Measurements from ENCODE around the gene MLPH.

The MLPH gene

GRCh38 chr2:237546040-237546875 is 59.2 kb downstream of the MLPH start:
- H3K4me2 ChIP-seq (ENCODE audit: low read length): no peak overlapping the region
- no peak for TF ChIP-seq CTCF (IDR thresholded peaks at IDR 0.05; ENCODE audit: low read depth, low read length, poor library complexity, severe bottlenecking)
- TF ChIP-seq EZH2phosphoT487 (IDR thresholded peaks at IDR 0.05; ENCODE audit: borderline replicate concordance, low read length): no peak

GRCh38 chr2:237546876-237547395 is 59.9 kb downstream of the MLPH start:
- no peak for TF ChIP-seq EZH2phosphoT487 (IDR thresholded peaks at IDR 0.05; ENCODE audit: borderline replicate concordance, low read length)
- TF ChIP-seq CTCF (IDR thresholded peaks at IDR 0.05; ENCODE audit: low read depth, low read length, poor library complexity, severe bottlenecking): no peak
- Histone ChIP-seq H3K27me3 (ENCODE audit: control insufficient read depth, low read length) (0 out of 2 replicates have a peak, but pooled peaks cover 3% of the 10 kb centered on the region), H3K9me3 (ENCODE audit: control insufficient read depth, insufficient read depth, low read length) (no peaks in the 10 kb centered on the region), H3K79me2 (ENCODE audit: control insufficient read depth, low read length) (no peaks in the 10 kb centered on the region), H3F3A (ENCODE audit: control insufficient read depth, insufficient read depth) (no peaks in the 10 kb centered on the region), H3K4me3 (ENCODE audit: low read length) (no peak overlapping the region), H3K36me3 (ENCODE audit: control insufficient read depth, low read length) (no peaks in the 10 kb centered on the region), H3K4me1 (ENCODE audit: control insufficient read depth, low read length) (0 out of 2 replicates have a peak, but pooled peaks cover 4% of the 10 kb centered on the region), H3K9me2 (replicated peaks; ENCODE audit: control insufficient read depth, low read length) (no peaks in the 10 kb centered on the region), H4K20me1 (ENCODE audit: control insufficient read depth, insufficient read depth, low read depth, low read length) (no peaks in the 10 kb centered on the region), H3K4me2 (ENCODE audit: low read length) (no peak overlapping the region), H3K27ac (ENCODE audit: low read depth, low read length) (no peak overlapping the region)

More at GRCh38 chr2:237546040-237546875, 59.2 kb downstream of the MLPH start:
- Histone ChIP-seq H3K27ac (ENCODE audit: low read depth, low read length) (no peak overlapping the region), H3K36me3 (ENCODE audit: control insufficient read depth, low read length) (no peaks in the 10 kb centered on the region), H3K27me3 (ENCODE audit: control insufficient read depth, low read length) (0 out of 2 replicates have a peak, but pooled peaks cover 1% of the 10 kb centered on the region), H3K79me2 (ENCODE audit: control insufficient read depth, low read length) (no peaks in the 10 kb centered on the region), H3F3A (ENCODE audit: control insufficient read depth, insufficient read depth) (no peaks in the 10 kb centered on the region), H3K9me2 (replicated peaks; ENCODE audit: control insufficient read depth, low read length) (no peaks in the 10 kb centered on the region), H3K4me1 (ENCODE audit: control insufficient read depth, low read length) (0 out of 2 replicates have a peak, but pooled peaks cover 4% of the 10 kb centered on the region), H3K9me3 (ENCODE audit: control insufficient read depth, insufficient read depth, low read length) (no peaks in the 10 kb centered on the region), H3K4me3 (ENCODE audit: low read length) (no peak overlapping the region), H4K20me1 (ENCODE audit: control insufficient read depth, insufficient read depth, low read depth, low read length) (no peaks in the 10 kb centered on the region)

GRCh38 chr2:237547841-237548416 is 60.9 kb downstream of the MLPH start:
- Histone ChIP-seq H3K9me3 (ENCODE audit: control insufficient read depth, insufficient read depth, low read length) (no peaks in the 10 kb centered on the region), H3K4me3 (ENCODE audit: low read length) (no peak overlapping the region), H4K20me1 (ENCODE audit: control insufficient read depth, insufficient read depth, low read depth, low read length) (no peaks in the 10 kb centered on the region), H3K79me2 (ENCODE audit: control insufficient read depth, low read length) (no peaks in the 10 kb centered on the region), H3K27ac (ENCODE audit: low read depth, low read length) (no peak overlapping the region), H3K9me2 (replicated peaks; ENCODE audit: control insufficient read depth, low read length) (no peaks in the 10 kb centered on the region), H3K36me3 (ENCODE audit: control insufficient read depth, low read length) (no peaks in the 10 kb centered on the region), H3K27me3 (ENCODE audit: control insufficient read depth, low read length) (0 out of 2 replicates have a peak, but pooled peaks cover 3% of the 10 kb centered on the region), H3K4me1 (ENCODE audit: control insufficient read depth, low read length) (0 out of 2 replicates have a peak, but pooled peaks cover 4% of the 10 kb centered on the region), H3K4me2 (ENCODE audit: low read length) (no peak overlapping the region), H3F3A (ENCODE audit: control insufficient read depth, insufficient read depth) (no peaks in the 10 kb centered on the region)
- TF ChIP-seq EZH2phosphoT487 (IDR thresholded peaks at IDR 0.05; ENCODE audit: borderline replicate concordance, low read length) (no peak), CTCF (IDR thresholded peaks at IDR 0.05; ENCODE audit: low read depth, low read length, poor library complexity, severe bottlenecking) (no peak)
